Measurements from ENCODE around the gene IRF2BPL.

The IRF2BPL gene

DNA sequence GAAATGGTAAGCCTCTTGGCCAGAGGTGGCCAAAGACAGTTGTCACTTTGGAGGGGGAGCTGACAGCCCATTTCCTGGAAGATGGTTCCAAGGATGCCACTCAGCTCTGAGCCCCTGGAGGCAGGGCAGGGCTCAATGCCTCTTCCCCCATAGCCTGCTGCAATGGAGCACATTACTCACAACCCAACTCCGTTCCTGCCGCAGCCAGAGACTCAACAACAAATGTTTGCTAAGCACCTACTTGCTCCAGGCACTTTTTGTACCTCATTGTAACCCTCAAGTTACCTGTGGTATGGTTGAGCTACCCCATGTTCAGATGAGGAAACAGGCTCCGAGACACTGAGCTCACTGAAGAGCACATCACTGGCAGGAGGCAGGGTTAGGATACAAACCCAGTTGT lies 19.5 kb downstream of the IRF2BPL start:
- DNase-seq = no peak

DNA sequence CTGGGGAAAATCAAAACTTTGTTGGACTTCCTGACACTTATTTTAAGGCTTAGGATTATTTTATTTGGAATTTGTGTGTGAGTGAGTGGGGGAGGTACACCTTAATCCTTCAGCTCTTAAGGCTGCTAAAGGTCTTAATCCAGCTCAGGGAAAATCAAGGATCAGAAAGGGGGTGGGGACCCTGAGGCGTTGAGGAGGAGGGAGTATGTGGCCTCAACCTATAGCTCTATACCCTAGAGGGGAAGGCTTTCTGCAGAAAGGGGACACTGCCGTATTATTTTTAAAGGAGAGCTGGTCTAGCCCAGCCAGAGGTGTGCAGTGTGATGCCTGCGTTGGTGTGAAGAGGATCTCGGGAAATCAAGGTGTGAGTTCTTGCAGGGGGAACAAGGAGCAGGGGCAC lies 20.0 kb downstream of the IRF2BPL start:
- no peak for DNase-seq

DNA sequence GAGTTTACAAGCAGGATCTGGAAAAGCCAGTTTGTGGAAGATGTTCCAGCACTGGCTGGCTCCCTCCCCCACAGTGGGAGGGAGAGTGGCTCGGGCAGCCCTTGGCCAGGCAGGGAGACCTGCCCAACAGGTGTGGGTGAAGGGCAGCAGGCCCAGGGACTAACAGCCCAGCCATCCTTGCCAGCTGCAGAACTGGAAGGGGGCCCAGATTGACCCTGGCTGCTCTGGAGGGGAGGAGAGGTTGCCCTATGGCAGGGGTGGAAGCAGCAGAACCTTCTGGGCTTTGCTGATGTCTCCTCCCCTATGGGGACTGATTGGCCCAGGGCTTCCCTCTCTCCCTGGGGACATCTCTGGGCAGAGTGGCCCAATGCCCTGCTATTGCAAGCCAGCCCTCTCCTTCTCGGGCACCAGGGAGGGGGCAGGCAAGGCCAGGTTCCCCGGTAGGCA lies 20.5 kb downstream of the IRF2BPL start:
- DNase-seq = no peak

DNA sequence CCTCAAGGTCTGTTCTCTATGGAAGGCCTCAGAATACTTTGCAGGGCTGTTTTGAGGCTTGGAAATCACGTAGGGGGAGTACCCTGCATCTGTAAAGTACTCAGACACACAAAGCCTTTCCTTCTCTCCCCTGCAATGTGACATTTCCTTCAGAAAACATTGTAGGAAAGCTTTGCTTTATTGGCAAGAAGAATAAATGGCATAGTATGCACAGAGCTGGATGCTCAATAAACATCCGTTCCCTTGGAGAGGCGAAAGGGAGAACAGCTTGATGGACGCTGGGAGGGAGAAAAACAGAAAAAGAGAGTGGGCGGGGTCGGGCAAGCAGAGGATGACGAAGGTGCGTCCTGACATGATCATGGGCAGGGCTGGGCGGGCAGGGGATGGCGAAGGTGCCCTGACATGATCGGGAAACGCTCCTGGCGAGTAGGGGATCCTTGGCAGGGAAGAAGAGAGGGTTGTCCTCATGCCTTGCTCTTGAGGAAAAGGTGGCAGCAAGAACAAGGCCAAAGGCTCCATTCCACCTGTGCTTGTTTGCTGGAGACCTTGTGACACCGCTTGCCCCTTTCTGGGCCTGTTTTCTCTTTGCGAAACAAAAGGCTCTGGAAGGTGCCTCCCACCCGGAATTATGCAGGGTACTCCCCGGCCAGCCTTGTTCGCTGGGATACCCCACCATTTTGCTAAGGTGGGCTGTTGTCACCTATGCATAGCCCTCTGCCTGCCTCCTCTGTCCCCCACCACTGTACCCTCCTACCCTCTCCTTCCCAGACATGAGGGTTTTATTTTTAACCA lies 21.1 kb downstream of the IRF2BPL start:
- no peak for DNase-seq

DNA sequence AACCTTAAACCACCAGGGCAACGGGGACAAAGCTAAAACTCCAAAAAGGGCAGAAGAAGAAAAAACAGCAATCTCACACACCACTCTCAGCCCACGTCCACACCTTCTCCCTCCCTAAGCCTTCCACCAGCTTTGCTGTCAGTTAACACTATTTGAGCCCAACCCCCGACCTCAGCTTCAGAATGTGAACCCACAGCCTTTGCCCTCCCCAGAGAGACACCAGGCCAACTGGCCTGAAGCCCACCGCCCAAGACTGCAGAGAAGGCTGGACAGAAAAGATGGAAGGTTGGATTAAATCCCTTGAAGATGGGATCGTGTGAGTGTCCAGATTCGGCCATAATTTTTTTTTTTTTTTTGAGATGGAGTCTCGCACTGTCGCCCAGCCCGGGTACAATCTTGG lies 22.4 kb downstream of the IRF2BPL start:
- no peak for DNase-seq

DNA sequence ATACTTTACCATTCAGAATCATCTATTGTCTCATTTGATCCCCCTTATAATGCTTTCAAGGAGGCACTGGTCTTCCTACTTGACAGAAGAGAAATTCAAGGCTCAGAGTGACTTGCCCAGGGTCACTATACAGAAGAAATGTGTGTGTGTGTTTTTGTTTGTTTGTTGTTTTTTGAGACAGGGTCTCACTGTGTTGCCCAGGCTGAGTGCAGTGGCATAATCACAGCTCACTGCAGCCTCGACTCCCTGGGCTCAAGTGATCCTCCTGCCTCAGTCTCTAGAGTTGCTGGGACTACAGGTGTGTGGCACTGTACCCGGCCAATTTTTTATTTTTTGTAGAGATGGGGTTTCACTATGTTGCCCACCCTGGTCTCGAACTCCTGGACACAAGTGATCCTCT lies 22.9 kb downstream of the IRF2BPL start:
- no peak for DNase-seq

DNA sequence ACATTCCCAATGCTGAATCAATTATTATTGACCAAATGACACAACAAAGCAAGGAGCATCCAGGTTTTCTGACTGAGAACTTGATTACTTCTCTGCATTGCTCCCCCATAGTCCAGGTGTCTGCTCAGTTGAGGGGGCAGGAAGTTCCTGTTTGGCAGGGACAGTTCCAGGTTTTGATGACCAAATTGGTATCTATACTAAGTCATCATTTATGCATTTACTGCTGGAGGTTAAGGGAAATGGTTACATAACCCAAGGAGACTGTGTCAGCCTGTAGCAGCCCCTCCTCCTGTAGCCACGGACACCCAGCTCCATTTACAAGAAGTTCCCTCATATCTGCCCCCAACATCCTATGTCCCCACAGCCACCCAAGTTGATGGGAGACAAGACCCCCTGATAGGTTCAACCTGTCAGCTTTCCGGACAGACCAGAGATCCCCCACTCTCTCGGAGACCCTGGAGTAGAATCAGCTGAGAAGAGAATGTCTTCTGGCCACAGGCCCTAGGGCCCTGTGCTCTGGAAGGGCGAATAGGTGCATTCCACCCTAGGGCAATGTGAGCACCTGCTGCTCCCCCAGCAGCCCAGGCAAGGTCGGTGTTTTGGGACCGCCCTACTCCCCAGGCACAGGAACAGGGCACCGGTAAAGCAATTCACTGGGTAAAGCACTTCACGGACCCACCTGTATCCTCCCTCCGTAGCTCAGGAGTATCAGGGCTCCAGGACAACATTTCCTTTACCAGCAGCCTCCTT lies 23.6 kb downstream of the IRF2BPL start:
- no peak for DNase-seq

DNA sequence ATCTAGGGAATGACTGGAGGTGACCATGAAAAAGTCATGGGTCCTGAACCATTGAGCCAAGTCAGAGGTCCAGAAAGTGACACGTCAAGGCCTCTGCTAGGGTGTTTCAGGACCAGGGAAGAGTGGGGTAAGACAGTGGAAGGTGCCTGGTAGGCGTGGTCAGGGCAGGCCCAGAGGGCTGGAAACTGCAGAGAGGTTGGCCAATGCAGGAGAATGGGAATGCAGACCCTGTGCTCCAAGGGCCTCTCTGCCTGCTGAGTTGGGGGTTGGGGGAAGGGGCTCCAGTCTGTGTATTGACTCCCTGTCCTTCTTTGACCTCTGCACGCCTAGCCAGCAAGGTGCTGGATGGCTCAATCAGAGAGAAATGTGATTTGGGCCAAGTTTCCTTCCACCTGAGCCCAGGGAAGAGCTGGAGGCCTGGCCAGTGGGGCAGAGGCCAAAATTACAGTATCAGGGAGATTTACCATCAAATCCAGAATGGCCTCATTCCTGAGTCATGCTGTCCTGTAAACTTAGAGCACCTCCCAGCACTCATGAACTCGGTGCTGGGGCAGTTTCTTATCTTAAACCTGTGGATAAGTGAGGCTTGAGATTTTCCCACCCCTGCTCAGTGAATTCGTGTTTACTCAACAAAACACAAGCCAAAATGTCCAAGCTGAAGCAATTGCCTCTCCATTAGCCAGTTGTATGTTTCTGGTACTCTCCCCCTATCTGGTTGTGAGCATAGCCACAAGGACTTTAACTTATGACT lies 24.4 kb downstream of the IRF2BPL start:
- no peak for DNase-seq

DNA sequence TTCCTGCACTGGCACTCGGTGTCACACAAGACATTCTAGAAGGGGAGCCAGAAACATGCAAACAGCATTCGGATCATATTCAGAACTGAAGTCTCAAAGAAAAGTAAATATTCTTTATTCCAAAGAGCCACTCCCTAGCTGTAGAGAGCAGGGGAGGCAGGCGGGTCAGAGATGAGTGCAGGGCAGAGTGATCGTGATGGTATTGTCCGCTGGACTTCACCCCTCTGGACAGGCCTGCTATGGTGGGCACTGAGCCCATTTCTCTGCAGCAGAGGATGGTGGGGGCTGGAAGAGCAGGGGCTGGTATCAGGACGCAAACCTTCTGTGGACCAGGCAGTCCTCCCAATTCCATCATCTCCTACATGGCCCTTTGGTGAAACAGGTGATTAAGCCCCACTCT lies 25.6 kb downstream of the IRF2BPL start:
- DNase-seq = no peak

DNA sequence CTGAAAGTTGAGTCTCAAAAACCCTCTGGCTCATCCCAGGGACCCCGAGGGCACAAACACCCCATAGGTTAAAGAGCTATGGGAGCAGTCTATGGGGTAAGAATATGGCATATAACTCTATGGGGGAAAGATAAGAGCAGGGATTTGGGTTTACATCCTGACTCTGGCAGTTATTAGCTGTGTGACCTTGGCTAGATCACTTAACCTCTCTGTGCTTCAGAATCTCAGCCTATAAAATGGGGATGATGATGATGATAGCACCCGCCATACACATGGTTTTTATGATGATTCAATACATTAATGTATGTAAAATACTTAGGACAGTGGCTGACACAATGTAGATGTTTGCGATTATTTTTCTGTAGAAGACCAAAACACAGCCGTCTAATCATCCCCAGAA lies 26.2 kb downstream of the IRF2BPL start:
- DNase-seq = no peak

DNA sequence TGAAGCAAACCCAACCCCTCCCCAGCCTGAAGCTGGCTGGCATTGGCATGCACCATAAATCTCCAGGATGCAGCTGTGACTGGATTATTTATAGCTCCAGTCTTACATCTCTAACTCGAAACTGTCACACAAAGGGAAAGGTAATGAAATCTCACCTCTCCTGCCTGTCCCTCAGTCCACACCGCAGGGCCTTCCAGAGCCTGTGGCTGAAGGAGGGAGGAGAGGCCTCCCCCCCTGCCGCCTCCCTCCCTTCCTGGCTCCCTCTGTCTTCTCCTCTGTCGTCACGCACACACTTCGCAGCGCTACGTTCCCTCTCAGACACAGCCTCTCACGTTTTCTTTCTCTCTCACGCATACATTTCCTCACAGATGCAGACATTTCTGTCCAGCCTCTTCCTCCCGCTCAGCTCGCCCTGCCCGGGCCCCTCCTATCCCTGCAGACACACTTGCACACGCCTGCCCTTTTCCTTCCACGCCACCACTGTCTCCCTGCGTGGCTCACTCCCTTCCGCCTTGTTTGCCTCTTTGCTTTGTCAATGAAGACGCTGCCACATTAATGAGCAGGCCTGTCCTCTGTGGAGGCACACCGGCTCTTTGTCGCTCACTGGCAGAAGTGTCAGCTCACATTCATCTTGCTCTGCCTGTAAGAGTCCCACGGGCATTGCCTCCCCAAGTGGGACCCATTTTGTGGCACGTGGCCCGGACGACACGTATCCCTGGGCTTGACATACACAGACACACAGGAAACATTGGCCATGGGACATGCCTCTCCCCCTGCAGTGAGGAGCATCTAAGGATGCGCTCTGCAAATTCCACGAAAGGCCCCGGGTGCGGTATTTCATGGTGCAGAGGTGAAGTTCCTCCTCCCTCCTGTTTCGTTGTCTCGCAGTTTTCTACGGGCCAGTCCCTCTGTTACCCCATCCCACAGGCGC lies 27.9 kb downstream of the IRF2BPL start:
- peak; percentile 50 for DNase-seq

DNA sequence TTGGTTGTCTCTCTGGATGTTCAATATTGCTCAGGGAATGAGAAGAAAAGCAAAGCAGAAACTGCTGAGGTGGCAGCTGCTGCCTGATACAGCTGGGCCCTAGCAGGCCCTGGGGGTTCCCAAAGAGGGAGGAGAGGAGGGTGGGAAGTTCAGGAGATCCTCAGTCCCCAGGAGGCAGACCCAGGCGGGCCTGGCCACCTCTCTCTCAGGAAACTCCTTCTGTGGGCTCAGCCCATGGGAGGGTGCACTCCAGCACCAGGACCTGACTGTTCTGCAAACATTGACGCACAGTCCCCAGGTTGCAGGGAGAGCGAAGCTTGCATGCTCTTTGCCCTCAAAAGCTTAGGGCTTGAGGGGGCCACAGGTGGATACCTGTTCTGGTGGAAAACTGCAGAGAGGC lies 29.6 kb downstream of the IRF2BPL start:
- DNase-seq = no peak

DNA sequence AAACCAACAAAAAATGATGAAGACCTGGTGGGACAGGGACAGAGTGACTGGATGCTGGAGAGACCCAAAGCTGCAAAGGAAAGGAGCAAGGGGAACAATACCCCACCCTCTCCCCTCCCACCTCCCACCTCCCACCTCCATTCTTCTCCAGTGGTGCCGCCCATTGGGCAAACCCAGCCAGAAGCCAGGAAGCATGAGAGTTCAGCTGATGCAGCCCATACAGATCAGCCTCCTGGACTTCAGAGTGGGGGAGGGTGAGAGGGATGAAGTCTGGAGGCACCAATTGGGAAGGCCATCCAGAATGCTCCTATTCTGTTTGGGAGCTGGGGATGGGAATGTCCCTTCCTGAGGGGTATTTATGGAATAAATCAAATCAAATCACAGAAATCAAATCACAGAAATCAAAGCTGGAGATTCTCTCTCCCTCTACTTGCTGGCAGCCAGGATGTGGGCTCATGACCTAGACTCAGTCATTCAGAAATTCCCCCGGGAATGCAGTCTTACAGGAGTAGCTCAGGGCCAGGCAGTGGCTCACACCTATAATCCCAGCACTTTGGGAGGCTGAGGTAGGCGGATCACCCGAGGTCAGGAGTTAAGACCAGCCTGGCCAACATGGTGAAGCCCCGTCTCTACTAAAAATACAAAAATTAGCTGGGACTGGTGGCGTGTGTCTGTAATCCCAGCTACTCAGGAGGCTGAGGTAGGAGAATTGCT lies 31.1 kb downstream of the IRF2BPL start:
- DNase-seq = no peak

DNA sequence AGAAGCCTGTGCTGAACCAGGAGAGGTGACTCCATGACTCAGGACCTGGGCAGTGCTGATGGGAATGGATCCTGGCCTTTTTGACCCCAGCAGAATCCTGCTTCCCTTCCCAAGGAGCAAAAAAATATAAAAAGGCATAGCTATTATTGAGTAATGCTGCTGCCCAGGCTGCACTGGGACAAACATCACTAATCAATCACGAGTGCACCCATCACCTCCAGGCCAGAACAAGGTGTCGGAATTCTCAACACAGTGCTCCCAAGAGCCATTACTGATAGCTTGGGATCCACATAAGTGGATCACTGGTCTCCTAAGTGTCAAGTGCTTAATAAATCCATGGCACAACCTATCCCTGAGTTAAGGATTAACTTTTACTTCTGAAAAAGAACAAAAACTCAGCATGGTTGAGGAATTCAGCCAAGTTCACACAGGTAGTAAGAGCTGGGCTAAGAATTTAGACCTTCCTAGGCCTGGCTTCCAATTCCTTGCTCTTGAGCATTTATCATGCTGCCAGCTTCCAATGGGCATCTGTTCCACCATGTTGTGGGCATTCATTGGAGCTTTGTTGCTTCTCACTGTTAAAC lies 31.9 kb downstream of the IRF2BPL start:
- no peak for DNase-seq

DNA sequence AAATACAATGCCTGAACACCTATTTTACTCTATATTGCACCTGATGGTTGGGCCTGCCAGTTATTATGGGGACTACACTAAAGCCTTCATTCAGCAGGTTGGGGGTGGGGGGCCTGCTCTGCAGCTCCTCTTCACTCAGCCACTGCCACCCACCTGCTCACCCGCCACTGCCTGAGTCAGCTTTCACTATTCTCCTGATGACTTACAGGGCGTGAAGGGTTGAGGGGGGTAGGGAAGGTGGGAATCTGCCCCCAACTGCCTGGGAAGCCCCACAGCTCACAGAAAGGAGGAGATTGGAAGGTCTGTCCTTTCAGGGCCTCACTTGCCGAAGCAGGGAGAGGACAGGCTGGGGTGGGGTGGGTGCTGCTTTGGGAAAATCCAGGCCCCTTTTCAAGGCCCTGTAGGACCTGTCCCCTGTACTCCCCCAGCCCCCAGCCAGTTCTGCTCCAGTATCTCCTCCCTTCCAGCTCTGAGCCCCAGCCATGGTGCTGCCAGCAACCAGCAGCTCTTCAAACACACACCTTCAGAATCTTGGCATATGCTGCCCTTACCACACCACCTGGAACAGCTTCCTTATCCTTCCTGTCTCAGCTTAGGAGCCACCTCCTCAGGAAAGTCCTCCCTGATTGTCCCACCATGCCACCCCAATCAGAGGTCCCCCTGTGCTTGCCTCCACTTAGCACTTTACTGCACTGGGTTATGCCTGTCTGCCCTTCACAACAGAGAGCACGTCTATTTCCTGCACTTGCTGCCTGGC lies 33.1 kb downstream of the IRF2BPL start:
- DNase-seq = no peak

DNA sequence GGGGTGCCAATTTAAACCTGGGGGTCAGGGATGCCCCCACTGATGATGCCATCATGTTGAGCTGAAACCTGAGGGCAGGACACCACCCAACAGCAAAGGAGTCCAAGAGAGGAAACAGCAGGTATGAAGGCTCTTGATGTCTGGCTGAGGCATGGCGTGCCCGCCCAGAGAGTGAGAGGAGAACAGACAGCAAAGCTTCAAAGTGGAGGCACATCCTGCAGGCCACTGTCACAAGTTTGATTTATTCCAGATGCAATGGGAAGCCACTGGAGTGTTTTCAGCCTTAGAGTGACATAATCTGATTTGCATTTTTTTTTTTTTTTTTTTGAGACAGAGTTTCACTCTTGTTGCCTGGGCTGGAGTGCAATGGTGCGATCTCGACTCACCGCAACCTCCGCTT lies 34.8 kb downstream of the IRF2BPL start:
- DNase-seq = no peak

DNA sequence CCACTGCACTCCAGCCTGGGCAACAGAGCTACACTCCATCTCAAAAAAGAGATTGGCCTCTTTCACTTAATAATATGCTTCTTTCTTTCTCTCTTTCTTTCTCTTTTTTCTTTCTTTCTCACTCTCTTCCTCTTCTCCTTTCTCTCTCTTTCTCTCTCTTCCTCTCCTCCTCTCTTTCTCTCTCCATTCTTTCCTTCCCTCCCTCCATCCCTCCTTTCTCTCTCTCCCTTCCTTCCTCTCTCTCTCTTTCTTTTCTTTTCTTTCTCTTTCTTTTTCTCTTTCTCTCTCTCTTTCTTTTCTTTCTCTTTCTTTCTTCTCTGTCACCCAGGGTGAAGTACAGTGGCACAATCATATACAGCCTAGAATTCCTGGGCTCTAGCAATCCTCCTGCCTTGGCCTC lies 38.4 kb downstream of the IRF2BPL start:
- no peak for DNase-seq

DNA sequence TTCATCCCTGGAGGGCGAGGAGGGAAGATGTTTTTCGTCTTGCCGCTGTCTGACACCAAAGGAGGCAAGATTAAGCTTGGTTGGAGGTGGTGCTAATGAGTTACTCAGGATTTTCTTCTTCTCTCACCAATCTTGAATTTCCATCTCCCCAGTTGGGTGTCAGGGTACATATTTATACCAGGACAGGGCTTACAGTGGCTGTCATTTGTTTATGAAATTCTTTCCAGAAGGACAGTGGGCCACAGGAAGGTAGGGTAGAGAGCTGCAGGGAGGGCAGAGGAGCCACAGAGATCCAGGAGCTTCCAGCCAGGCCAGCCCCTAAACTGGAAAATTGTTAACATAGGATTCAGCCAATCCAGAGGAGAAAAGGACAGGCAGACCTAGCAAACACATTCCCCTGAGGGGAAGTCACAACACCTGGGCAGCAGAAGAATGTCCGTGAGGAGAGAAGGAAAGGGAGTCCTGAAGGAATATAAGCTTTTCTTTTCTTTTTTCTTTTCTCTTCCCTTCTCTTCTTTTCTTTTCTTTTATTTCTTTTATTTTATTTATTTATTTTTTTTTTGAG lies 40.5 kb downstream of the IRF2BPL start:
- no peak for DNase-seq

DNA sequence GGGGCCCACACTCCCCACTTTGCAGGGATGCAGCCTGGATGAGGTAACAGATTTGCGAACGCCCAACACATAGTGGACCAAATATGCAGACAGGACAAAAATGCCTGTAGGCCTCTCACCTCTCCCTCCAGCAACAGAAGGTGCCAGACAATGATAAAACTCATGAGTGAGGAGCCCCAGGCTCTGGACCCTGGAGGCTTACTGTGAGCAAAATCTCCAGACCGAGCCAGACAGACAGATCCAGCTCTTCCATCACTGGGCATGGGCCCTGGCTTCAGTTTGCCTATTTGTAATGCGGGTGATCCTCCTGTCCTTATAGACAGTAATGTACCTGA lies 42.3 kb downstream of the IRF2BPL start:
- no peak for DNase-seq

DNA sequence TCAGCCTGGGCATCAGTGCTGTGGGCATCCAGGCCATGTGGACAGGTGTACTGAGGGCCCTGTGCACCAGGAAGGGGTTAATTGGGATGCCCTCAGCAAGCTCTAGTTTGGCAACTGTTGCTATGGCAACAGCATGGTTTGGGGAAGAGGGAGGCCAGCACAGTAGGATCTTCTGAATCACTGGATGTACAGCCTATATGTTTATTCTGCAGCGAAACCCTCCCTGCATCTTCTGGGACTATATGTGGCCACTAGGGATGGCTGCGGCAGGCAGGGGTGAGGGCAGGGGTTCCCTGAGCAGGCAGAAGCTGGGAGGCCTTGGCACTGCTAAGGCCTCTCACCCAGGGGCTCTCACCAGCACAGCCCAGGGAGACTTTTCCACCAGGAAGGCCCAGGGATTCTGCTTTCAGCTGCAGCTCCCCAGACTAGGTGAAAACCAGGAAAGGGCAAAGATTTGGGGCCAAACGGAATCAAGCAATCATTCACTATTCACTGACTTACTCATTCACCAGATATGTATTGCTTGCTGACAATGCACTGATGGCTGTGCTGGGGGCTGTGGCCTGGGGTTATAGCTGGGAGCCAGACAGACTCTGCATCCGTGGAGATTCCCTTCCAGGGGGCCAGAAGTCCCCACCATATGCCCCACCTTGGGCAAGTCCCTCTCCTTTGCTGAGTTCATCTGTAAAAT lies 42.8 kb downstream of the IRF2BPL start:
- no peak for DNase-seq
